Lower lobe of right lung (tissue), 2 donors: ENCODE results near the gene SDK1. TPM values are rescaled to one million over a fixed set of nuclear protein-coding genes. Genes with fewer than 3 reads are reported as not detected.

Experiments used
- ATAC-seq, 2 donors: fragments of 200-7000 bp; cut with Tn5 transposase; one replicate each; pipeline ENCODE4 v1.9.1; 2020 to 2022; ENCODE audit warnings: mild to moderate bottlenecking in 2 of 2, moderate library complexity in 2 of 2
- DNase-seq: peaks from one replicate; pipeline ENCODE4 v3.0.0-alpha.2; 2020
- H3K27ac ChIP-seq: fragments of 200-600 bp; one replicate; pipeline ENCODE4 v1.8.0; 2022
- H3K27me3 ChIP-seq: fragments of 200-600 bp; one replicate; pipeline ENCODE4 v1.8.0; 2022; ENCODE audit warnings: low read depth
- H3K36me3 ChIP-seq: fragments of 200-600 bp; one replicate; pipeline ENCODE4 v1.8.0; 2022; ENCODE audit warnings: mild to moderate bottlenecking
- H3K4me1 ChIP-seq: fragments of 200-600 bp; one replicate; pipeline ENCODE4 v1.8.0; 2022
- H3K4me3 ChIP-seq: fragments of 200-600 bp; one replicate; pipeline ENCODE4 v1.8.0; 2022; ENCODE audit warnings: mild to moderate bottlenecking
- H3K9me3 ChIP-seq: fragments of 200-600 bp; one replicate; pipeline ENCODE4 v1.8.0; 2022
- intact Hi-C: fragments of 100-400 bp; cut with DNase I; formaldehyde crosslinking; loops from one replicate; pipeline ENCODE4 v1.11.0; 2022
- total RNA-seq: library from RNA; stranded (reverse); fragmentation: NEBNext Ultra II Directional; extraction: Animal tissue kit (Norgen Biotek cat#: 25700); gene quantifications from one replicate; pipeline ENCODE4 v1.2.1, GENCODE V29; 2021
- TF ChIP-seq, protein P1 (sequence below): fragments of 200-600 bp; IDR thresholded peaks from one replicate; pipeline ENCODE4 v1.8.0; 2022; ENCODE audit warnings: antibody characterized with exemption, mild to moderate bottlenecking
- donor health status: DM: no; HTN: yes; CAD: no; lungs with severe emphysema.

Gene SDK1
- total RNA-seq, 1 donor from 2014 or later: 10.0 TPM

DNA sequence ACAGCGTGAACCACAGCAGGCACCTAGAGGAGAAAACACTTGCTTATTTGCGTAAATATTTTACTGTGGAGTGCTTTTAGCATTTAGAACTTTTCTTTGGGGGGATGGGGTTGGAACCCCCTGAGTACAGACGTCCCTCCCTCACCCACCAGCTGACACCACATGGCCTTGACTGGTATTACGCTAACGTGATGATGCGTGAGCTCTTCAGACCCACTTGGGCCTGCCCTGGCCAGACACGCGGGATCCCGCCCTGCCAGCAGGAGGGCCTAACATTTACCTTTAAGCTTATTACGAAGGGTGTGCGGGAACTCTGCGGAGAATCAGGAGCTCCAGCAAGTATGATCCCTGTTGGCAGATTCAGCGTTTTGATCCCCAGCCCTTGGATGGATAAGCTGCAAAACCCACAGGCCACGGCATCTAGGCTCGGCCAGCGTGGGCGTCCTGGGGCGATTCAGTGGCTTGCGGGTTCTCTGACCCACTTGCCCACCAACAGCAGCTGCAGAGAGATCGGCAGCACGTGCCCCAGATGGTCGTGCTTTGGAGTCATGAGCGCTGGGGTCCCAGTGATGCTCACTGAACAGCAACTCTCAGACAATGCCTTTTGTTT, 835.6 kb downstream of the SDK1 start:
- peak; percentile 28 for DNase-seq
- Histone ChIP-seq H3K36me3 (no peaks in the 10 kb centered on the region), H3K4me1 (no peaks in the 10 kb centered on the region), H3K27ac (no peak overlapping the region), H3K9me3 (no peaks in the 10 kb centered on the region), H3K4me3 (no peak overlapping the region), H3K27me3 (no peaks in the 10 kb centered on the region)
- TF ChIP-seq, protein P1, sequence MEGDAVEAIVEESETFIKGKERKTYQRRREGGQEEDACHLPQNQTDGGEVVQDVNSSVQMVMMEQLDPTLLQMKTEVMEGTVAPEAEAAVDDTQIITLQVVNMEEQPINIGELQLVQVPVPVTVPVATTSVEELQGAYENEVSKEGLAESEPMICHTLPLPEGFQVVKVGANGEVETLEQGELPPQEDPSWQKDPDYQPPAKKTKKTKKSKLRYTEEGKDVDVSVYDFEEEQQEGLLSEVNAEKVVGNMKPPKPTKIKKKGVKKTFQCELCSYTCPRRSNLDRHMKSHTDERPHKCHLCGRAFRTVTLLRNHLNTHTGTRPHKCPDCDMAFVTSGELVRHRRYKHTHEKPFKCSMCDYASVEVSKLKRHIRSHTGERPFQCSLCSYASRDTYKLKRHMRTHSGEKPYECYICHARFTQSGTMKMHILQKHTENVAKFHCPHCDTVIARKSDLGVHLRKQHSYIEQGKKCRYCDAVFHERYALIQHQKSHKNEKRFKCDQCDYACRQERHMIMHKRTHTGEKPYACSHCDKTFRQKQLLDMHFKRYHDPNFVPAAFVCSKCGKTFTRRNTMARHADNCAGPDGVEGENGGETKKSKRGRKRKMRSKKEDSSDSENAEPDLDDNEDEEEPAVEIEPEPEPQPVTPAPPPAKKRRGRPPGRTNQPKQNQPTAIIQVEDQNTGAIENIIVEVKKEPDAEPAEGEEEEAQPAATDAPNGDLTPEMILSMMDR: no peak
- ATAC-seq: no peak
- intact Hi-C loops: no loop called here

DNA sequence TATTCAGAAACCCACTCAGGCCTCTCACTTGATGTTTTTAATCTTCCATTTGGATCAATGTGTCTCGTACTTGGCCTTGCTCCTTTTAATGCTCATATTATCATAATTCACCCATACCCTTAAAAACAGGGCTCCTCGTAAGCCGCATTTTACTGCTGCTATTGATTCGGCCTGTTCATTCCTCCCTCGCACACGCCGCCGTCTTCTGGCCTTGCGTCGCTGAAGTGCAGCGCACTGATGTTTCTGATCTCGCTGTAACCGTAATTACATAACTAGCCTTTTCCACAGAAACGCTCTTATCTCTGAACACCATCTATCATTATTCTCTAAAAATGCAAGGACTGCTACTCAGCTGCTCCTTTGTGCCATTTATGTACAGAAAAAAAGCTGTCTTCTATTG, 836.5 kb downstream of the SDK1 start:
- ATAC-seq: no peak
- no peaks in the 10 kb centered on the region for H3K27me3 ChIP-seq
- no peak overlapping the region for H3K27ac ChIP-seq
- H3K9me3 ChIP-seq: no peaks in the 10 kb centered on the region
- H3K36me3 ChIP-seq: no peaks in the 10 kb centered on the region
- no peaks in the 10 kb centered on the region for H3K4me1 ChIP-seq
- TF ChIP-seq, protein P1: no peak
- DNase-seq: peak; percentile 6
- intact Hi-C loops: no loop called here
- H3K4me3 ChIP-seq: no peak overlapping the region

- DNase-seq: peak; percentile 34
- H3K4me1 ChIP-seq: no peaks in the 10 kb centered on the region
- H3K27me3 ChIP-seq: no peaks in the 10 kb centered on the region
- intact Hi-C loops: no loop called here
- no peaks in the 10 kb centered on the region for H3K9me3 ChIP-seq
- no peak for ATAC-seq
- no peak overlapping the region for H3K27ac ChIP-seq
- no peaks in the 10 kb centered on the region for H3K36me3 ChIP-seq
- TF ChIP-seq, protein P1: no peak
- H3K4me3 ChIP-seq: no peak overlapping the region
Observed at GRCh38 chr7:4138866-4139265, 837.8 kb downstream of the SDK1 start.

DNA sequence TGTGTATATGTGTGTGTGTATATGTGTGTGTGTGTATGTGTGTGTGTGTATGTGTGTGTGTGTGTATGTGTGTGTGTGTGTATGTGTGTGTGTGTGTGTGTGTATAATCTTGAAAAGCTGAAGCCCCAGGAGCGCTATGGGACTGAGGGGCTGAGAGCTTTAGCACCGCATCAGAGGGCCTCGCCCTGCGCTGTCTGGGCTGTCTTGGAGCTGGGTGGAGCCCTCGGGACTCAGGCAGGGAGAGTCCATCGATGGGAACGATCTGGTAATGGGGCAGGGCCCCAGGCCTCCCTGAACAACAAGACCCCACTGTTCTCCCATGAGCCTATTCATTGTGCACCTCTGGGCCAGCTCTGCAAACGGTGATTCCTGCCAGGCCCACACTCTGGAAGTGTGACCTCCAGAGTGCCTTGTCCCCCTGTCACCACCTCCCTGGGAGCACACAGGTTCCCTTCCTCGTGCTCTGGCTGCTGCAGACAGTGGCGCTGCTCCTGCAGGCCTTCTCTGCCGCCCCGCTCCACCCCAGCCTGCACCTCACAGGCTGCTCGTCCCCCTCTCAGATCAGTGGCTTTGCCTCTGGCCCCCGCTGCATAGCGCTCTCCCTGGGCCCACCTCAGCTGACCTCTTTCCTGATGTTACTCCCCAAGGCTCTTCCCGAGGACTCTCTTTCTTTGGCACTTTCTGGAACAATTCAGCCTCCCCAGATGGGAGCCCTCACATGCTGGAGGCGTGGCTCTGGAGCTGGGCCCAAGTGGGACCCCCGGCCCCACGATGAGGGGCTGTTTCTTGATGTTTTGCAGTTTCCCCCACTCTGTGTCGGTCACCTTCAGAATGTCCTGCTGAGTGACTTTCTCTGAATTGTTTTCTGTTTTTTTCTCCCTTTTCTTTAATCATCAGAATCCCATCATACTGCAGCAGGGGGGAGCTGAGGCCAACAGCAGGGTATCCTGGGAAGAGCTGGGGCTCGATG, 838.9 kb downstream of the SDK1 start:
- H3K4me1 ChIP-seq: no peaks in the 10 kb centered on the region
- TF ChIP-seq, protein P1: no peak
- H3K27ac ChIP-seq: no peak overlapping the region
- ATAC-seq (no peak), DNase-seq (peak; percentile 24)
- no peaks in the 10 kb centered on the region for H3K27me3 ChIP-seq
- H3K9me3 ChIP-seq: no peaks in the 10 kb centered on the region
- no peak overlapping the region for H3K4me3 ChIP-seq
- intact Hi-C loops: no loop called here
- H3K36me3 ChIP-seq: no peaks in the 10 kb centered on the region

DNA sequence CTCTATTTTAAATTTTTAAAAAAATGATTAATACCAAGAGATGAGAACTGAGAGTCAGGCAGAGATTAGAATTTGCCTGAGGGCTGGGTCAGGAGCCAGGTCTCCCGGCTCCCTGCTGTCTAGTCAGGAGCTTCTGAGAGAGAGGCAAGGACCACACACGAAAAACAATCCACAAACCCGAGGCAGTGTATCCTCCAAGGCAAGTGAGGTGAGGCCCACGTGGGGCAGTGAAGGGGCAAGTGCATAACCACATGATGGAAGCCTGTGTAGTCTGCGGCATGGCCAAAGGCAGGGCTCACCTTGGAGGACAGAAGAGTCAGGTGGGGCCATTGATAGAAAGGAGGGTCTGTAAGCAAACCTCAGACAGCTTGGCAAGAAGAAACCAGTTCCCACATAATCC, 839.9 kb downstream of the SDK1 start:
- DNase-seq: peak; percentile 33
- Histone ChIP-seq H3K9me3 (no peaks in the 10 kb centered on the region), H3K4me3 (no peak overlapping the region), H3K36me3 (no peaks in the 10 kb centered on the region), H3K27me3 (no peaks in the 10 kb centered on the region), H3K27ac (no peak overlapping the region), H3K4me1 (no peaks in the 10 kb centered on the region)
- no peak for ATAC-seq
- intact Hi-C loops: no loop called here
- TF ChIP-seq, protein P1: no peak
